GM18526 (cell line): ENCODE data around the gene NPAS4.

Source experiments
- POLR2A ChIP-seq: IDR thresholded peaks from 3 replicates; pipeline ENCODE4 v1.6.1; 2011; ENCODE audit not compliant: insufficient read length; ENCODE audit errors: extremely low read depth

Gene NPAS4

GRCh38 chr11:66415423-66415822 lies 5.4 kb upstream of the NPAS4 start:
- no peak for TF ChIP-seq POLR2A

DNA sequence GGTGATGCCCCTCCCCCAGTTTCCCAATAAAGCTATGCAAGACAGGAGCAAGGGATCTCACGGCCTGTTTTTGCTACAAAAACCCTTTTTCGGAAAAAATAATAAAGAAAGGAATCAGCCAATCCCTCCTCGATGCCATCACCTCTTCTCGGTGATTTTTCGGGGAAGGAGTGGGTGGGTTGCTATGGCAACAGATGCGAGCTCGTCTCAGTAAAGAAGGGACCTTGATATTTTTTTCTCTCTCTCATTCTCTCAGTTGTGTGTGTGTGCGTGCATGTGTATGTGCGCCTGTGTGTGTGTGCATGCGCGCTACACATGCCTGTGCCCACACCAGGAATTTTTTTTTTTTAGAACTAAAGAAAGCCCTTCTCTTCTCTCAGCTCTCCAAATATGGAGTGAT lies 3.8 kb upstream of the NPAS4 start:
- TF ChIP-seq POLR2A, result no peak

DNA sequence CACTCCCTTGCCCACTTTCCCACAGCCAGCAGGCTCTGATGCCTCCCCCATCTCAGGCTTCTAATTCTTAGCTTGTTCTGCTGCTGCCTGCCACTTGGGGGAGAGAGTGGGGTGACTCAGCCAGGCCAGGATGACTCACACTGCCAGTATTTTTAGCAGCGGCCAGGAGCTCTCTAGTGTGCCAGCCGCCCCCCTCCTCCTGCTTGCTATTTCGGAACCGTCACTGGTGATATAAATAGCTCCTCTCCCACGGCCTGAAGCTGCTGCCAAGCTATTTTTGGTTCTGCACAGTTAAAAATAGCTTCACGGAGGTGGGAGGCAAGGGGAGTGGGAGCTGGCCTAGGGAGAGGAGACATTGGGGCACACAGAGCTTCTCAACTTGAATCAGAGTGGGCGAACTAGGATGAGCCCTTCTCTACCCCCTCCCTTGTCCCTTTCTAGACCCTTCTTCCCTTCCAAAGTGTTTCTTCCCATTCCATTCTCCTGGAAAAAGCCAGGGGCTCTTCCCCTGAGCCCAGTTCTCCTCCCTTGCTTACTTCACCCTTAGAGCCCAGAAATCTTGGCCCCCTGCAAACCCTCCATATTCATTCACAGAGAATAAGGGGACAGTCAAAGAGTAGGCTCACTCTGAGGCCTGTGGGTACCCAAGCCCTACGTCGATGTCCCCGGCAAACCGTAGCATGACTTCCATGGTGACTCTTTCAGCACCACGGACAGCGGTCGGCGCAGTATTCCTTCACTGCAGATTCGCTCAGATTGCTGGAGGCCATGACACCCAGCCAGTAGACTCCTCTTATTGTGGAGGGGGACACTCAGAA lies 2.5 kb upstream of the NPAS4 start:
- no peak for TF ChIP-seq POLR2A

- no peak for TF ChIP-seq POLR2A
Measured at GRCh38 chr11:66418986-66419308, 1.9 kb upstream of the NPAS4 start.

DNA sequence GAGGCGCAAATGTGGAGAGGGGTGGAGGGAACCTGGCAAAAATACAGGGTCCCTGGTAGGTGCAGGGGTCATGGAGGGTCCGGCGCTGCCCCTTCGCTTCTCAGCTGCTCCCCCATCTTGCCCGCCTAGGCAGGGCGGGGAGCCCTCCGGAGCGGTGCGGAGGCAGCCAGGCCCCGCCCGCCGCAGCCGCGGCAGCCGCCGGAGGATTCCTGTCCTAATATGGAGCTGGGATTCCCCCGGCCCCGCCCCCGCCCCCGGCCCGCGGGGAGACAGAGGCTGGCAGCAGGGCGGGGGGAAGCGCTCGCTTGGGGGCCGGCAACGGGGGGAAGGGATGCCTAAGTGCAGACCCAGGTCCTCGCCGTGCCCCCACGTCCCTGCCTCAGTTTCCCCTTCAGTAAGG lies 1.0 kb upstream of the NPAS4 start:
- TF ChIP-seq POLR2A, result no peak

GRCh38 chr11:66421492-66422205 lies 814 bp downstream of the NPAS4 start:
- TF ChIP-seq POLR2A, result no peak

DNA sequence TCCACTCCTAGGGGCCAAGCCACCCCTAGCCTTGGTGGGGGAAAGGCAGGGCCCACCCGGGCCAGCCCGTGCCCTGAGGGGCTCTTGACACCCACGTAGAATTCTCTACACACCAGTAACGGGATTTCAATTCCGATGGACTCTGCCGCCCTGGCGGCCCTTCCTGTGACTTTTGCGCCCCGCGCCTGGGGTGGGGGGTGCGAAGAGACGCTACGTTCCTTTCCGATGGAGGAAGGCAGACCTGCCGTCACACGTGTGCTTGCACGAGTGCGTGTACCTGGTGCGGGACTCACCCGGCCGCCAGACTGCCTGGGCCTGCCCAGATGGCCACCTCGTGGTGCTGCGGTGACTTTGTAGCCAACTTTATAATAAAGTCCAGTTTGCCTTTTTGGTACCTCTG lies 5.5 kb downstream of the NPAS4 start:
- no peak for TF ChIP-seq POLR2A

- no peak for TF ChIP-seq POLR2A
Measured at GRCh38 chr11:66428933-66429332, 8.1 kb downstream of the NPAS4 start.

GRCh38 chr11:66429983-66430602 lies 9.3 kb downstream of the NPAS4 start:
- TF ChIP-seq POLR2A, result no peak

GRCh38 chr11:66432597-66432996 lies 11.8 kb downstream of the NPAS4 start:
- TF ChIP-seq POLR2A, result no peak

- TF ChIP-seq POLR2A, result no peak
Measured at GRCh38 chr11:66437979-66438503, 17.2 kb downstream of the NPAS4 start.

DNA sequence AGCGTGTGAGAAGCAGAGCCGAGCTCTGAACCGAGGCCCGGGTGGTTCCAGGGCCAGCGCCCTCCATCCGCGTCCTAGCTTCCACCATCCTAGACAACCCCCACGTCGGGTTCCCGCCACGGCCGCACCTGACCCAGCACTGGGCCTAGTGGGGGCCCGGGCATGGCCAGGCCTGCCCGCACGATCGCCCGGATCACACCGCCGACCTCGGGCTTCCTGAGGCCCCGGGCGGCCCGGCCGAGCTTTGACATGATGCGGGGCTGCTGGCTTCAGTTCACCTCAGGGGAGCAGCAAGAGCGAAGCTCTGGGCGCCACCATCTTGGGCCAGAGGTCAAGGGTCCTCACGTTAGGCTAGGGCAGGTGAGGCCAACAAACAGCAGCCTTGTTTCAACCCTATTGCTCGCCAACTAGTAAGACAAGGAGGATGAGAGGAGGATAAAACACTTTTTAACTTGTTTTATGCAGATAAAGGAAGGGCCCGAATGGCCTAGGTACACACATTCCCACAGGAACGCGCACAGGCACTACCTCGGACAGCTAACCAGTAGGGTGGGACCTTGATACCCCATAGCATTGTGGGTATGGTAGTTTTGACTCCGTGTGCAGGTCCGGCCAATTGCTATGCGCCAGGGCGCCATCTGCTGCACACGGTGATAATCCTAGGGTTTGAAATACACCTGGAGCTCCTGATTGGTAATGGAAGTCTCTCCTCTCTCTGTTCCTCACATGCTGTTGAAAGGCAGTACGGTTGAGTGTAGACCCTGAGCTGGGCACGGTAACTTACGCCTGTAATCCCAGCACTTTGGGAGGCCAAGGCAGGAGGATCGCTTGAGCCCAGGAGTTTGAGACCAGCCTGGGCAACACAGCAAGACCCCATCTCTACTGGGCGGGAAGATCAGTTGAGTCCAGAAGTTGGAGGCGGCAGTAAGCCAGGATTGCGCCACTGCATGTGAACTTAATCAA lies 17.9 kb downstream of the NPAS4 start, which contains the start of gene MRPL11:
Gene MRPL11 (minus strand): TSS at position 345 of the 963 bp plus-strand sequence. CDS start 94 bp downstream, at position 251.
- TF ChIP-seq POLR2A, result peak; percentile 58

DNA sequence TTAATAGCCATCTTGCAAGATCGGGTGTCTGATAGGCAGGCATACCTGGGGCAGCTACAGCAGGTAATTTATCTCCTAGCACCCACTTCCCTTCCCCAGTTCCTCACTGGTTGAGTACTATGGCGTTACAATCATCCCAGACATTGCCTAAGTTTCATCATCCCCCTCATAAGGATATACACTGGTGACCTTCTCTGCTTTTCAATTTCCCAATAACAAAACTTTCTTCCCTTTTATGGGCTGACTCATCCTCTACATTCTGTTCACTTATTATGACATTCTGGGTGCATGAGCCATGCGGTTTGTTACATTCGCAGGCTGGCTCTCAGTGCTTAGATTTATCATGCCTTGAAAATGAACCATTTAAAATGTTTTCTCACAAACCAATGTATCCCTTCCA lies 22.8 kb downstream of the NPAS4 start:
- no peak for TF ChIP-seq POLR2A

DNA sequence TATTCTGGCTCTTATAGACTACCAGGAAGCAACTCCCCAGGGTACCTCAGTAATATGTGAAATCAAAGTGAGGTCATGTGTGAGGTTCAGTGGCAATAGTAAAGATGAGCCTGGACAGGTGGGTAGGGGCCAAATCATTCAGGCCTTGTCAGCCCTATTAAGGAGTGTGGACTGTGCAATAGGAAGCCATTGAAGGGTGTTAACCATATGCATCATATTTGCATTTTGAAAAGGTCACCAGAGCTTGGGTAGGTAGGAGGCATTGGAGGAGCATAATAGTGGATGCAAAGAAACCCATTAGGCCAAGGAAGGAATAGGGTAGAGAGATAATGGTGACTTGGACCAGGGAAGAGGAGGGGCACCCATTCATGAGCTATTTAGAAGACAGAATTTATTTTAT lies 26.2 kb downstream of the NPAS4 start:
- TF ChIP-seq POLR2A, result no peak

DNA sequence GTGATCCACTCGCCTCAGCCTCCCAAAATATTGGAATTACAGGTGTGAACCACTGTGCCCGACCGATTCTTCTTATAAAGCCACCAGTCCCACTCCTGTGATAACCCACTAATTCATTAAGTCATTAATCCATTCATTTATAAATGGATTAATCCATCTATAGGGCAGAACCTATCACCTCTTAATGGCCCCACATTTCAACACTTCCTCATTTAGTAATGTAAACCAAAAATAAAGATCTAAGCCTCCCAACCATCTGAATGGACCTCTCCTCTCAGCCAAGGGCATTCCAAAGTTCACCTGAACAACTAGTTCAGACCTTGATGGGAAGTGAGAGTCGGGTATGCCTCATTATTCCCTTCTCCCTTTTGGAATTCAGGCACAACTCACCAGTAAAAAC lies 27.7 kb downstream of the NPAS4 start:
- TF ChIP-seq POLR2A, result no peak
